ENCODE data around the gene MAPKAPK2.

MAPKAPK2 gene

GRCh38 chr1:206739411-206740076 is 54.8 kb downstream of the MAPKAPK2 start:
- H3K27ac ChIP-seq = no peak overlapping the region

GRCh38 chr1:206741142-206741701 is 56.5 kb downstream of the MAPKAPK2 start:
- Histone ChIP-seq H3K4me2 (ENCODE audit: low read length) (no peak overlapping the region), H2AFZ (no peak overlapping the region), H3K27me3 (ENCODE audit: control insufficient read depth, insufficient read depth, low read length) (no peaks in the 10 kb centered on the region), H3K4me1 (no peaks in the 10 kb centered on the region), H3K9ac (no peak overlapping the region), H3K36me3 (ENCODE audit: control insufficient read depth, insufficient read depth, low read length) (no peaks in the 10 kb centered on the region), H3K27ac (no peak overlapping the region), H3K4me3 (ENCODE audit: low read depth, low read length) (no peak overlapping the region), H3K79me2 (no peaks in the 10 kb centered on the region), H3K9me3 (ENCODE audit: control insufficient read depth, low read length) (no peaks in the 10 kb centered on the region)
- no peak for TF ChIP-seq CTCF (IDR thresholded peaks at IDR 0.05)

More at GRCh38 chr1:206739411-206740076, 54.8 kb downstream of the MAPKAPK2 start:
- Histone ChIP-seq H3K4me2 (ENCODE audit: low read length) (no peak overlapping the region), H3K4me1 (no peaks in the 10 kb centered on the region), H2AFZ (no peak overlapping the region), H3K4me3 (ENCODE audit: low read depth, low read length) (no peak overlapping the region), H3K9ac (no peak overlapping the region), H3K27me3 (ENCODE audit: control insufficient read depth, insufficient read depth, low read length) (no peaks in the 10 kb centered on the region), H3K79me2 (no peaks in the 10 kb centered on the region), H3K9me3 (ENCODE audit: control insufficient read depth, low read length) (no peaks in the 10 kb centered on the region), H3K36me3 (ENCODE audit: control insufficient read depth, insufficient read depth, low read length) (no peaks in the 10 kb centered on the region)
- TF ChIP-seq CTCF (IDR thresholded peaks at IDR 0.05) = no peak

- H3K27me3 ChIP-seq (ENCODE audit: control insufficient read depth, insufficient read depth, low read length) = no peaks in the 10 kb centered on the region
- no peaks in the 10 kb centered on the region for H3K79me2 ChIP-seq
- no peak for TF ChIP-seq CTCF (IDR thresholded peaks at IDR 0.05)
- H2AFZ ChIP-seq = no peak overlapping the region
- H3K36me3 ChIP-seq (ENCODE audit: control insufficient read depth, insufficient read depth, low read length) = no peaks in the 10 kb centered on the region
- H3K4me3 ChIP-seq (ENCODE audit: low read depth, low read length) = no peak overlapping the region
- no peaks in the 10 kb centered on the region for H3K9me3 ChIP-seq (ENCODE audit: control insufficient read depth, low read length)
- no peak overlapping the region for H3K4me2 ChIP-seq (ENCODE audit: low read length)
- H3K4me1 ChIP-seq = no peaks in the 10 kb centered on the region
- H3K9ac ChIP-seq = no peak overlapping the region
- H3K27ac ChIP-seq = no peak overlapping the region
These were observed 58.1 kb downstream of the MAPKAPK2 start for GRCh38 chr1:206742719-206743383.

GRCh38 chr1:206744683-206745082 is 60.0 kb downstream of the MAPKAPK2 start:
- Histone ChIP-seq H3K4me3 (ENCODE audit: low read depth, low read length) (no peak overlapping the region), H3K36me3 (ENCODE audit: control insufficient read depth, insufficient read depth, low read length) (no peaks in the 10 kb centered on the region), H3K27me3 (ENCODE audit: control insufficient read depth, insufficient read depth, low read length) (no peaks in the 10 kb centered on the region), H3K27ac (no peak overlapping the region), H3K4me1 (no peaks in the 10 kb centered on the region), H3K79me2 (no peaks in the 10 kb centered on the region), H2AFZ (no peak overlapping the region), H3K4me2 (ENCODE audit: low read length) (no peak overlapping the region), H3K9me3 (ENCODE audit: control insufficient read depth, low read length) (no peaks in the 10 kb centered on the region), H3K9ac (no peak overlapping the region)
- no peak for TF ChIP-seq CTCF (IDR thresholded peaks at IDR 0.05)
